A549 treated with CpdA at 1 μM for 4 hours (cell line): ENCODE measurements around the gene SLC25A43. TPM values are rescaled to one million over a fixed set of nuclear protein-coding genes. Genes with fewer than 3 reads are reported as not detected.

Experiments used
- total RNA-seq: library from RNA; stranded (reverse); fragments of 200-300 nt; extraction: Qiagen RNA extraction; gene quantifications from 5 replicates; pipeline ENCODE4 v1.2.3, GENCODE V29; 2022; ENCODE audit warnings: low read depth

SLC25A43 gene
- 27.0 to 33.2 TPM (median 30.6 TPM) in 5 replicates for total RNA-seq

GRCh38 chrX:119398974-119399771 lies at the start of gene SLC25A43:
Gene SLC25A43, plus strand, starts transcription at chrX:119399336. Its CDS starts 68 bp downstream, at chrX:119399404.

GRCh38 chrX:119467842-119468550 lies 68.9 kb downstream of the SLC25A43 start, which contains the start of gene SLC25A5:
Gene SLC25A5, plus strand, starts transcription at chrX:119468444. Its CDS starts 72 bp downstream, at chrX:119468516.

Other genes with a start within 250 kb of the SLC25A43 start
- 141 to 160 TPM (median 150 TPM) in 5 replicates for gene PGRMC1, start 163.1 kb upstream of the SLC25A43 start, total RNA-seq
- 690 to 777 TPM (median 741 TPM) in 5 replicates for gene SLC25A5, start 69.1 kb downstream of the SLC25A43 start, total RNA-seq
- 29.9 to 37.2 TPM (median 30.9 TPM) in 5 replicates for gene STEEP1, start 166.1 kb downstream of the SLC25A43 start, total RNA-seq
- gene UBE2A, start 175.2 kb downstream of the SLC25A43 start, total RNA-seq = 131 to 143 TPM (median 135 TPM) in 5 replicates
- gene NKRF, start 207.1 kb downstream of the SLC25A43 start, total RNA-seq = 17.4 to 19.7 TPM (median 18.0 TPM) in 5 replicates